Colonic mucosa (tissue), 4 donors: ENCODE measurements around the gene PRR35. TPM values are rescaled to one million over a fixed set of nuclear protein-coding genes. Genes with fewer than 3 reads are reported as not detected.
A peak's percentile ranks its signal among the peaks of the same experiment; 100 is the strongest.
"Not testable (repeated sequence)": the region's sequence is repeated elsewhere in the genome, so short reads cannot be mapped to it uniquely, and the experiment has no call there.

Experiments used
- DNase-seq: peaks from one replicate; pipeline ENCODE4 v3.0.0-alpha.2; 2020
- H3K27ac ChIP-seq: fragments of 200-600 bp; one replicate; pipeline ENCODE4 v1.8.0; 2021
- H3K27me3 ChIP-seq: fragments of 200-600 bp; one replicate; pipeline ENCODE4 v1.8.0; 2021
- H3K36me3 ChIP-seq: fragments of 200-600 bp; one replicate; pipeline ENCODE4 v1.8.0; 2021
- H3K4me1 ChIP-seq: fragments of 200-600 bp; one replicate; pipeline ENCODE4 v1.8.0; 2021; ENCODE audit warnings: mild to moderate bottlenecking
- H3K4me3 ChIP-seq: fragments of 200-600 bp; one replicate; pipeline ENCODE4 v1.8.0; 2021
- H3K9ac ChIP-seq, 2 donors: one replicate each; pipeline ENCODE4 v1.7.0; 2013; ENCODE audit warnings: control low read depth in 2 of 2, low read depth in 2 of 2, low read length in 2 of 2
- H3K9me3 ChIP-seq: fragments of 200-600 bp; one replicate; pipeline ENCODE4 v1.8.0; 2021
- CTCF ChIP-seq: fragments of 200-600 bp; IDR thresholded peaks from one replicate; pipeline ENCODE4 v1.8.0; 2022; ENCODE audit warnings: antibody characterized with exemption, mild to moderate bottlenecking
- intact Hi-C: fragments of 100-400 bp; cut with DNase I; formaldehyde crosslinking; loops from one replicate; pipeline ENCODE4 v1.14.1; 2022
- total RNA-seq, 2 donors: library from RNA; stranded (reverse); fragmentation: NEBNext Ultra II Directional in 1 of 2; extraction: Animal tissue kit (Norgen Biotek cat#: 25700) in 1 of 2; gene quantifications; one replicate each; pipeline ENCODE4 v1.2.1, GENCODE V29; 2021
- donor health status: healthy.
- donor health status: DM: no; HTN: no; CAD: no.
- donor health status: DM: no; HTN: no; CAD: no.

Gene PRR35
- total RNA-seq, 2 donors from 2014 or later, result not detected

DNA sequence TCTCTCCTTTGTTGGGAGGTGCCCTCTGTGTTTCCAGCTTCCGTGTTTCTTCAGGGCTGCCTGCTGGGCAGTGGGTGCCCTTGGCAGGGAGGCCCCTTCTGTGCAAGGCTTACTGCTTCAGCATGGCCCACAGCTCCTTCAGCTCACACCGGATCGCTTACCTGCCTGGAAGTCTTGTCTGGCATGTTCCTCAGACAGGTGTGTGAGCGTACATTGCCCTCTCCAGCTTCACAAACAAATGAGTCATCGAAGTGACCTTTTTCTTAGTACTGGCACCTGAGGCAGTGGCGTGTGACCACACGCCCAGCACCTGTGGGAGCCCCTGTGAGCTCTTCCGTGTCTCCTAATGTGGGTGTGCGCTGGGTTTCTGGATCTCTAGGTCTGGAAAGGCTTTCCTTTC lies 33.2 kb downstream of the PRR35 start:
- intact Hi-C loops, result no loop called here
- Histone ChIP-seq H3K9ac (peak overlapping the region; percentile 51 to 69), H3K4me3 (no peak overlapping the region), H3K27ac (peak overlapping the region; percentile 96), H3K27me3 (no peaks in the 10 kb centered on the region), H3K4me1 (peaks cover 25% of the 10 kb centered on the region), H3K36me3 (no peaks in the 10 kb centered on the region), H3K9me3 (no peaks in the 10 kb centered on the region)
- DNase-seq, result peak; percentile 80
- TF ChIP-seq CTCF, result no peak

DNA sequence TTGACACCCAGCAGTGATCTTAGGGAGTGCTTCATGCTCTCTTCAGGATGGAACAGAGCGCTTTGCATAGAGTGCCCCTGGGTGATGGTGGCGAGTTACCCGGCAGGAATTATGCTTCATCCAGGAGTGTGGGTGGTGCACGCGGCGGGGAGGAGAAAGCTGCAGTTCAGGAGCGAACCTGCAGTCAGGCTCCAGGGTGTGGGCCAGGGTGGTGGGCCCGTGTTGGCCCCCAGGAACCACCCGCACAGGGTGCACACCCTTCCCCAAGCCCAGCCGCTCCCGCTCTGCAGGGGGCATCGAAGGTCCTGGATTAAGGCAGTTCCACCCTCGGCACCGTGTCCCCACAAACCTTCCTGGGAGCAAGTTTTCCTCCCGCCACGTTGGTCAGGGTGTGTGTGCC lies 33.6 kb downstream of the PRR35 start:
- intact Hi-C loops, result no loop called here
- no peak for TF ChIP-seq CTCF
- DNase-seq, result no peak
- Histone ChIP-seq H3K4me3 (peak overlapping the region; percentile 9), H3K27me3 (no peaks in the 10 kb centered on the region), H3K27ac (peak overlapping the region; percentile 96), H3K4me1 (peaks cover 25% of the 10 kb centered on the region), H3K9ac (peak overlapping the region; percentile 44 to 69), H3K9me3 (no peaks in the 10 kb centered on the region), H3K36me3 (no peaks in the 10 kb centered on the region)

DNA sequence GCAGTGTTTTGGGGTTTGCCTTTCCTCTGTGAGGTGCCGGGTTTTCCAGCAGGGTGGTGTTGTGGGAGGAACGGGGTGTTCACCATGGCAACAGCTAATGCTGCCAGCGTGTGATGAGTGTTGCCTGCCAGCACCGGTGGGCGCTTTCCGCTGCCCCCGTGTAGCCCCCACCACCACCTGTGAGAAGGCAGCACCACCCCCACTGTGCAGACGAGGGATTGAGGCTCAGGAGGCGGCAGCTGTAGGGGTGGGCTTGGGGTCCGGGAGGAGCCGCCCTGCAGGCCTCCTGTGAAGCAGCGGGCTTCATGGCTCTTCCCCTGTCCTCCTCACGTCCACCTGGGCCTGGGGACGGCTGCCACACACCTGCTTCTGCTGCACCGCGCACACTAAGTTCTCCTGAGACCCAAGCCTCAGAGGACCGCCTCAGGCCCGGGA lies 34.9 kb downstream of the PRR35 start:
- no peak overlapping the region for H3K27ac ChIP-seq
- H3K9ac ChIP-seq, result no peak overlapping the region
- DNase-seq, result no peak
- H3K27me3 ChIP-seq, result no peaks in the 10 kb centered on the region
- no peak overlapping the region for H3K4me3 ChIP-seq
- H3K9me3 ChIP-seq, result no peaks in the 10 kb centered on the region
- intact Hi-C loops, result no loop called here
- H3K4me1 ChIP-seq, result peaks cover 25% of the 10 kb centered on the region
- TF ChIP-seq CTCF, result no peak
- H3K36me3 ChIP-seq, result no peaks in the 10 kb centered on the region

DNA sequence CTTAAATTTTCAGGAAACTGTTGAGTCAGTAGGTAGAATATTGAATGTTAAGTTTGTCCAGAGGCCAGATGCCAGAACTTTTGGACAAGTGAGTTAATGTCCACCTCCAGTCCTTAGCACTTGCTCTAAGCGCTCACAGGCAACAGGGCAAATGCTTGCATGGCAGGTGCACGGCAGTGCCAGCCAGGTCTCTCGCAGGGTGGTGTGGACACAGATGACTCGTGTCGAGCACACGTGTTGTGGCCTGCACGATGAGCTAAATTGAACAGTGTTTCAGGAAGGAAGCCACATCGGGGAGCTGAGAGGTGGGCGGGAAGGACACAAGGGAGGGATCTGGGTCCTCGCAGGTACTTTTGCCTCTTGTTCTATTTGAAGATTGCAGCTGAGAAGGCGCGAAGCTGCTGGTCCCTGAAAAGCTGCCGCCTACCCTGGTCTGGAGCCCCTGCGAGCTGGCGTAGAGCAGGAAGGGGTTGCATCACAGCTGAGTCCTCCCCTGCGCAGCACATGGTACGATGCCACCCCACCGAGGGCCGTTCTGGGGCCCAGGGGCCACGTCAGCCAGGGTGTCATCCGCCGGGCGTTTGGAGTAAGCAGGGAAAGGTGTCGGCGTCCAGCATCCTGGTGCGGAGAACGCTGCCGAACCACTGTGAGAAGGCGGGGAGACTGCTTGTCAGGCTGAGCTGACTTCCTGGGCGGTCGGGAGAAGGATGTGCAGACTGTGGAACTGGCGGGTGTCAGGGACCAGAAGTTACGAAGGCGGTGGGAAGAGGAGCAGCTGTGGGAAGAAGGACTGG lies 35.9 kb downstream of the PRR35 start:
- Histone ChIP-seq H3K27me3 (no peaks in the 10 kb centered on the region), H3K27ac (no peak overlapping the region), H3K4me3 (no peak overlapping the region), H3K36me3 (no peaks in the 10 kb centered on the region), H3K9me3 (no peaks in the 10 kb centered on the region), H3K9ac (no peak overlapping the region), H3K4me1 (peaks cover 25% of the 10 kb centered on the region)
- DNase-seq, result no peak
- TF ChIP-seq CTCF, result no peak
- intact Hi-C loops, result no loop called here

DNA sequence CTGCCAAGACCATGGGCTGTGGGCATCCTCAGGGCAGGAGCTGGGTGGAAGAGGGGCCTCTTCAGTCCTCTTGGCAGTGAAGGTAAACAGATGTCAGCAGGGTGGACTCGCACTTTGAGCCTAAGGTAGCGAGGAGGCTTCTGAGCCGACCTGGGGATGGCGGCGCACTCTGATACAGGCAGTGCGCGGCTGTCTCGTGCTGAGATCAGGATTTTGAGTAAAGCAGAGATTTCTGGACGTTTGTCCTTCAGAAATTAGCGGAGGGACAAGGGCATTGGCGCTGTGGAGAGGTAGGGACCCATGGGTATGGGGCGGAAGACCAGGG lies 36.5 kb downstream of the PRR35 start:
- intact Hi-C loops, result no loop called here
- no peak for TF ChIP-seq CTCF
- Histone ChIP-seq H3K4me3 (no peak overlapping the region), H3K27ac (no peak overlapping the region), H3K9ac (no peak overlapping the region), H3K36me3 (no peaks in the 10 kb centered on the region), H3K27me3 (no peaks in the 10 kb centered on the region), H3K9me3 (no peaks in the 10 kb centered on the region), H3K4me1 (peaks cover 21% of the 10 kb centered on the region)
- DNase-seq, result no peak

GRCh38 chr16:597655-598054 lies 37.5 kb downstream of the PRR35 start:
- DNase-seq, H3K36me3 ChIP-seq, H3K27me3 ChIP-seq, H3K9ac ChIP-seq, H3K9me3 ChIP-seq, intact Hi-C loops, H3K27ac ChIP-seq, H3K4me3 ChIP-seq: not testable (repeated sequence)
- peaks cover 11% of the 10 kb centered on the region for H3K4me1 ChIP-seq
